Esophagus squamous epithelium (tissue), 5 donors: ENCODE measurements around the gene DUOXA1. TPM values are rescaled to one million over a fixed set of nuclear protein-coding genes. Genes with fewer than 3 reads are reported as not detected.

Experiments
- DNase-seq: peaks from one replicate; lab custom pipeline; 2025; lab: John Stamatoyannopoulos, UW
- H3K27ac ChIP-seq, 4 donors: fragments of 200-600 bp; sonication (generic); one replicate each; pipeline ENCODE4 v1.5.1; 2016 to 2019; ENCODE audit warnings: mild to moderate bottlenecking in 1 of 4
- H3K27me3 ChIP-seq, 4 donors: fragments of 200-600 bp; sonication (generic); 1 replicate in 3 of 4; 2 replicates in 1 of 4; pipeline versions ENCODE4 v1.5.1 to v1.6.0; 2017 to 2021; ENCODE audit warnings: antibody characterized with exemption in 1 of 4
- H3K36me3 ChIP-seq, 3 donors: fragments of 200-600 bp; sonication (generic); one replicate each; pipeline ENCODE4 v1.5.1; 2016 to 2019
- H3K4me1 ChIP-seq, 3 donors: fragments of 200-600 bp; sonication (generic); one replicate each; pipeline ENCODE4 v1.5.1; 2017 to 2019
- H3K4me3 ChIP-seq, 4 donors: fragments of 200-600 bp; sonication (generic); 1 replicate in 3 of 4; 2 replicates in 1 of 4; pipeline ENCODE4 v1.5.1; 2016 to 2019; ENCODE audit warnings: mild to moderate bottlenecking in 2 of 4, moderate library complexity in 1 of 4
- H3K9me3 ChIP-seq, 3 donors: fragments of 200-600 bp; sonication (generic); one replicate each; pipeline ENCODE4 v1.5.1; 2016 to 2019
- CTCF ChIP-seq, 6 experiments: fragments of 450-650 bp in 4 of 6; fragments of 200-600 bp in 2 of 6; sonication (generic) in 2 of 6; IDR thresholded peaks; one replicate each; pipeline ENCODE4 v1.5.1; 2016 to 2019; ENCODE audit warnings: antibody characterized with exemption in 6 of 6, mild to moderate bottlenecking in 4 of 6, moderate library complexity in 4 of 6
- POLR2A ChIP-seq, 4 donors: fragments of 450-650 bp; IDR thresholded peaks; one replicate each; pipeline ENCODE4 v1.6.1; 2017; ENCODE audit warnings: antibody characterized with exemption in 4 of 4, mild to moderate bottlenecking in 4 of 4, moderate library complexity in 3 of 4
- WGBS, 2 donors: methylation state at CpG; one replicate each; pipeline ENCODE4 v1.1.5; 2018; 5-methylcytosine and 5-hydroxymethylcytosine counted together
- intact Hi-C: fragments of 100-400 bp; cut with DNase I; formaldehyde crosslinking; loops from one replicate; pipeline ENCODE4 v1.15.0; 2022
- total RNA-seq, 4 donors: library from RNA; depleted of rRNA; stranded (reverse); fragments of >200 nt; gene quantifications; one replicate each; pipeline ENCODE4 v1.1.0, GENCODE V29; 2016
- donor health status: DM: yes; HTN: yes; CAD: no.

DUOXA1 gene
- total RNA-seq, 4 donors from 2014 or later, result 64.0 to 202 (median 134) TPM

- no peaks in the 10 kb centered on the region for H3K9me3 ChIP-seq
- intact Hi-C loops, result loop anchor here (5.0 kb wide), 1 partner anchor 143 kb away; no protein-coding TSS in a partner anchor
- no peak overlapping the region for H3K4me3 ChIP-seq
- 59 to 60% methylated on average over 4 to 5 of the region's 7 CpGs for WGBS, 2 donors
- H3K27me3 ChIP-seq, result peaks cover 19 to 97% (median 28%) of the 10 kb centered on the region in 4 donors
- H3K27ac ChIP-seq, result no peak overlapping the region
- no peak for DNase-seq
- peaks cover 17 to 71% (median 40%) of the 10 kb centered on the region in 3 donors for H3K4me1 ChIP-seq
- TF ChIP-seq POLR2A (IDR thresholded peaks at IDR 0.05) (no peak), CTCF (IDR thresholded peaks at IDR 0.05) (no peak)
- peaks cover 0 to 25% (median 7%) of the 10 kb centered on the region in 3 donors for H3K36me3 ChIP-seq
These were observed 14.3 kb downstream of the DUOXA1 start for GRCh38 chr15:45115312-45115820.

GRCh38 chr15:45114751-45115085, 15.0 kb downstream of the DUOXA1 start:
- H3K36me3 ChIP-seq, result peaks cover 0 to 19% (median under 1%) of the 10 kb centered on the region in 3 donors
- H3K27me3 ChIP-seq, result peaks cover 19 to 97% (median 28%) of the 10 kb centered on the region in 4 donors

GRCh38 chr15:45114076-45114750, 15.5 kb downstream of the DUOXA1 start, which contains the start of the genes DUOX2 and DUOXA2:
DUOX2 (minus strand) TSS chr15:45114172; CDS start chr15:45113411, 761 bp downstream.
DUOXA2 (plus strand) TSS chr15:45114326; CDS start chr15:45114606, 280 bp downstream.
- Histone ChIP-seq H3K4me1 (peaks cover 17 to 71% (median 40%) of the 10 kb centered on the region in 3 donors), H3K27ac (no peak within 1 kb of the TSS), H3K36me3 (peaks cover 0 to 14% (median 0%) of the 10 kb centered on the region in 3 donors), H3K27me3 (peaks cover 19 to 97% (median 28%) of the 10 kb centered on the region in 4 donors), H3K9me3 (no peaks in the 10 kb centered on the region), H3K4me3 (peak within 1 kb of the TSS; percentile 26 to 51 (median 34))
- intact Hi-C loops, result no loop called here
- WGBS, 2 donors, result 2% methylated on average over 13 to 15 of the region's 42 CpGs
- no peak for DNase-seq
- no peak for TF ChIP-seq POLR2A (IDR thresholded peaks at IDR 0.05)

More at GRCh38 chr15:45114751-45115085, 15.0 kb downstream of the DUOXA1 start:
- no peak for DNase-seq
- intact Hi-C loops, result loop anchor here (5.0 kb wide), 1 partner anchor 142 kb away; no protein-coding TSS in a partner anchor
- TF ChIP-seq CTCF (IDR thresholded peaks at IDR 0.05), result no peak
- no peak for TF ChIP-seq POLR2A (IDR thresholded peaks at IDR 0.05)
- no peaks in the 10 kb centered on the region for H3K9me3 ChIP-seq
- H3K4me1 ChIP-seq, result peaks cover 17 to 71% (median 40%) of the 10 kb centered on the region in 3 donors
- WGBS, 2 donors, result 0% methylated on average over 1 of the region's 2 CpGs; no CpG with 5 or more reads in 1 of the 2 donors
- H3K27ac ChIP-seq, result no peak overlapping the region
- H3K4me3 ChIP-seq, result peak overlapping the region in 1 of 4 donors; percentile 51

- peaks cover 19 to 96% (median 28%) of the 10 kb centered on the region in 4 donors for H3K27me3 ChIP-seq
- DNase-seq, result no peak
- H3K4me1 ChIP-seq, result peaks cover 17 to 71% (median 40%) of the 10 kb centered on the region in 3 donors
- H3K4me3 ChIP-seq, result peak overlapping the region in 3 of 4 donors; percentile 26 to 51 (median 32)
- no peaks in the 10 kb centered on the region for H3K9me3 ChIP-seq
- no peak overlapping the region for H3K27ac ChIP-seq
- WGBS, 2 donors, result 9 to 10% methylated on average over 6 to 9 of the region's 14 CpGs
- H3K36me3 ChIP-seq, result peaks cover 0 to 7% (median 0%) of the 10 kb centered on the region in 3 donors
- intact Hi-C loops, result no loop called here
- no peak for TF ChIP-seq CTCF (IDR thresholded peaks at IDR 0.05)
- TF ChIP-seq POLR2A (IDR thresholded peaks at IDR 0.05), result no peak
These were observed 16.2 kb downstream of the DUOXA1 start for GRCh38 chr15:45113380-45113990.

- DNase-seq, result no peak
- no peak for TF ChIP-seq POLR2A (IDR thresholded peaks at IDR 0.05)
- no peak for TF ChIP-seq CTCF (IDR thresholded peaks at IDR 0.05)
- Histone ChIP-seq H3K27me3 (peaks cover 19 to 97% (median 28%) of the 10 kb centered on the region in 4 donors), H3K27ac (no peak overlapping the region), H3K9me3 (no peaks in the 10 kb centered on the region), H3K4me1 (peaks cover 17 to 65% (median 39%) of the 10 kb centered on the region in 3 donors), H3K4me3 (peak overlapping the region; percentile 26 to 51 (median 34)), H3K36me3 (peaks cover 0 to 5% (median 0%) of the 10 kb centered on the region in 3 donors)
- 0 to 7% methylated on average over 9 to 10 of the region's 58 CpGs for WGBS, 2 donors
- intact Hi-C loops, result no loop called here
These were observed 16.9 kb downstream of the DUOXA1 start for GRCh38 chr15:45112591-45113379.
